Left lung (tissue), 10 donors: ENCODE results near the gene REPS1. TPM values are rescaled to one million over a fixed set of nuclear protein-coding genes. Genes with fewer than 3 reads are reported as not detected.

ENCODE experiments used
- ATAC-seq: fragments of 200-7000 bp; cut with Tn5 transposase; one replicate; pipeline ENCODE4 v1.9.1; 2020; ENCODE audit warnings: moderate library complexity
- DNase-seq, 4 donors: peaks; one replicate each; pipeline ENCODE4 v3.0.0-alpha.2; 2013 to 2020
- H3K27ac ChIP-seq, 2 donors: fragments of 200-600 bp; sonication (generic) in 1 of 2; one replicate each; pipeline versions ENCODE4 v1.5.0 to v1.8.0; 2020 to 2021
- H3K27me3 ChIP-seq, 2 donors: fragments of 200-600 bp; sonication (generic) in 1 of 2; one replicate each; pipeline versions ENCODE4 v1.5.0 to v1.8.0; 2020 to 2021
- H3K36me3 ChIP-seq, 2 donors: fragments of 200-600 bp; sonication (generic) in 1 of 2; one replicate each; pipeline versions ENCODE4 v1.5.0 to v1.8.0; 2020 to 2021
- H3K4me1 ChIP-seq, 2 donors: fragments of 200-600 bp; one replicate each; pipeline ENCODE4 v1.8.0; 2021
- H3K4me3 ChIP-seq, 2 donors: fragments of 200-600 bp; sonication (generic) in 1 of 2; one replicate each; pipeline versions ENCODE4 v1.5.0 to v1.8.0; 2020 to 2021; ENCODE audit warnings: mild to moderate bottlenecking in 1 of 2
- H3K9me3 ChIP-seq, 2 donors: fragments of 200-600 bp; sonication (generic) in 1 of 2; one replicate each; pipeline versions ENCODE4 v1.5.0 to v1.8.0; 2020 to 2021
- intact Hi-C, 2 donors: fragments of 100-400 bp; cut with DNase I; formaldehyde crosslinking; loops; one replicate each; pipeline versions ENCODE4 v1.11.2 to v1.14.2; 2022
- polyA plus RNA-seq, 6 donors: library from polyadenylated mRNA; unstranded; fragments of 120-200 nt; gene quantifications; one replicate each; pipeline ENCODE4 v1.2.1, GENCODE V29; 2013; ENCODE audit not compliant: insufficient read length in 6 of 6
- total RNA-seq, 2 donors: library from RNA; stranded (reverse); fragmentation: NEBNext Ultra II Directional; extraction: Animal tissue kit (Norgen Biotek cat#: 25700); gene quantifications; one replicate each; pipeline ENCODE4 v1.2.1, GENCODE V29; 2021
- TF ChIP-seq, protein P1 (sequence below), 2 donors: fragments of 200-600 bp; sonication (generic) in 1 of 2; IDR thresholded peaks; one replicate each; pipeline versions ENCODE4 v1.5.0 to v1.8.0; 2021; ENCODE audit warnings: antibody characterized with exemption in 2 of 2
- donor health status: DM: no; HTN: yes; CAD: no.
- donor health status: DM: no; HTN: no; CAD: no.

REPS1 gene
- total and polyA plus RNA-seq, 8 donors: 29.3 to 83.9 (median 63.6) TPM

- no peaks in the 10 kb centered on the region for H3K36me3 ChIP-seq
- no peak for ATAC-seq
- TF ChIP-seq, protein P1, sequence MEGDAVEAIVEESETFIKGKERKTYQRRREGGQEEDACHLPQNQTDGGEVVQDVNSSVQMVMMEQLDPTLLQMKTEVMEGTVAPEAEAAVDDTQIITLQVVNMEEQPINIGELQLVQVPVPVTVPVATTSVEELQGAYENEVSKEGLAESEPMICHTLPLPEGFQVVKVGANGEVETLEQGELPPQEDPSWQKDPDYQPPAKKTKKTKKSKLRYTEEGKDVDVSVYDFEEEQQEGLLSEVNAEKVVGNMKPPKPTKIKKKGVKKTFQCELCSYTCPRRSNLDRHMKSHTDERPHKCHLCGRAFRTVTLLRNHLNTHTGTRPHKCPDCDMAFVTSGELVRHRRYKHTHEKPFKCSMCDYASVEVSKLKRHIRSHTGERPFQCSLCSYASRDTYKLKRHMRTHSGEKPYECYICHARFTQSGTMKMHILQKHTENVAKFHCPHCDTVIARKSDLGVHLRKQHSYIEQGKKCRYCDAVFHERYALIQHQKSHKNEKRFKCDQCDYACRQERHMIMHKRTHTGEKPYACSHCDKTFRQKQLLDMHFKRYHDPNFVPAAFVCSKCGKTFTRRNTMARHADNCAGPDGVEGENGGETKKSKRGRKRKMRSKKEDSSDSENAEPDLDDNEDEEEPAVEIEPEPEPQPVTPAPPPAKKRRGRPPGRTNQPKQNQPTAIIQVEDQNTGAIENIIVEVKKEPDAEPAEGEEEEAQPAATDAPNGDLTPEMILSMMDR (IDR thresholded peaks at IDR 0.05): no peak
- no peak for DNase-seq
- no peak overlapping the region for H3K27ac ChIP-seq
- peaks cover 13 to 60% of the 10 kb centered on the region in 2 donors for H3K4me1 ChIP-seq
- H3K4me3 ChIP-seq: no peak overlapping the region
- no peaks in the 10 kb centered on the region for H3K9me3 ChIP-seq
- H3K27me3 ChIP-seq: no peaks in the 10 kb centered on the region
- intact Hi-C loops: no loop called here
Measured at GRCh38 chr6:138977242-138977641, 10.8 kb downstream of the REPS1 start.

GRCh38 chr6:138975815-138976214 lies 12.2 kb downstream of the REPS1 start:
- ATAC-seq (no peak), DNase-seq (no peak)
- Histone ChIP-seq H3K9me3 (no peaks in the 10 kb centered on the region), H3K27ac (no peak overlapping the region), H3K4me3 (no peak overlapping the region), H3K36me3 (no peaks in the 10 kb centered on the region), H3K4me1 (peaks cover 23 to 60% of the 10 kb centered on the region in 2 donors), H3K27me3 (no peaks in the 10 kb centered on the region)
- TF ChIP-seq, protein P1 (IDR thresholded peaks at IDR 0.05): no peak
- intact Hi-C loops: no loop called here

DNA sequence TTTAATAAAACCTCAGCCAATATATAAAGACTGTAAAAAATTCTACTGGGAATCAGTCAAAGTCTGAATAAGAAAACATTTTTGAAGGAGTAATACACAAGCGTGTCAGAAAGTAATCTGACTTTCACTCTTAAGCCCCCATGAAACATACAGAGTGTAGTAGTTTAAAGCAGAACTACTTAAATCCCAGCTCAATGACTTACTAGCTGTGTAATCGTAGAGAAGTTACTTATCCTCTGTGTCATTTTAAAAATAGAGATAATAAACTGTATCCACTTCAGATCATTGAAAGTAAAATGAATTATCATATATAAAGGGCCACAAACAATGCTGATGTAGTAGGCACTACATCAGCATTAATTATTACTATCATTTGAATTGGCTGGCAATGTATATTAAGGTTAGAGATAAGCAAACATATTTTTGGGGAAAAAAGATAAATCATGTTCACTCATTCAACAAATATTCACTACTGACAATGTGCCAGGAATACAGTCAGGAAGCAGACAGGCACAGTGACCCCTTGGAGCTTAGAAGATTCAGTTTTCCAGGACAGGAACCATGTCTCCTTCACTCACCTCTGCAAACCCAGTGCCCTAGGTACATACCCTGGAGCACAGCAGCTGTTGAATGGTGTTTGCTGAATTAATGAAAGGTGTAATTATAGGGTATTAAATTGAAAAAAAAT lies 14.4 kb downstream of the REPS1 start:
- intact Hi-C loops: no loop called here

DNA sequence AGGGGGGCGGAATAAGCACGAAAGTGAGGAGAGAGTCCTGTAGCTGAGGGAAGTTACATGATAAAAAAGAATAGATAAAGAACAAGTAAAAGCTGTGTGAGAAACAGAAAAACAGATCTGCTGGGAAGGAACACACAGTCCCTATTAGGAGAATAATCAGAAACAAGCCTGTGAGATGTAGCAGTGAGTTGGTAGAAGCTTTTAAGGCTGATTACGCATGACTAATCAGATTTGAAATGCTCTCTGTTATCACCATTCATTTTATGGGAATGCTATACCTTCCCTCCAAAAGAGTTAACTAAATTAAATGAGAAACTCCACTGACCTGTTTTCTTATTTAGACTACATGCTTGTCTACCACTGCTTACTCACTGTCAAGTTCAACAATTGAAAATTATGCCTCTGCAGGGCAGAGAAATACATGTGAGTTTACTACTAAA lies 15.8 kb downstream of the REPS1 start:
- Histone ChIP-seq H3K27ac (no peak overlapping the region), H3K27me3 (no peaks in the 10 kb centered on the region), H3K36me3 (no peaks in the 10 kb centered on the region), H3K4me3 (no peak overlapping the region), H3K4me1 (peaks cover 28 to 63% of the 10 kb centered on the region in 2 donors), H3K9me3 (no peaks in the 10 kb centered on the region)
- intact Hi-C loops: no loop called here
- no peak for ATAC-seq
- DNase-seq: no peak
- TF ChIP-seq, protein P1 (IDR thresholded peaks at IDR 0.05): no peak

More for the DNA sequence above, 14.4 kb downstream of the REPS1 start:
- peaks cover 28 to 72% of the 10 kb centered on the region in 2 donors for H3K4me1 ChIP-seq
- ATAC-seq (no peak), DNase-seq (no peak)
- no peaks in the 10 kb centered on the region for H3K27me3 ChIP-seq
- no peaks in the 10 kb centered on the region for H3K36me3 ChIP-seq
- peak overlapping the region in 1 of 2 donors; percentile 15 for H3K27ac ChIP-seq
- no peak overlapping the region for H3K4me3 ChIP-seq
- TF ChIP-seq, protein P1 (IDR thresholded peaks at IDR 0.05): no peak
- H3K9me3 ChIP-seq: no peaks in the 10 kb centered on the region

- peaks cover 28 to 62% of the 10 kb centered on the region in 2 donors for H3K4me1 ChIP-seq
- no peaks in the 10 kb centered on the region for H3K9me3 ChIP-seq
- TF ChIP-seq, protein P1 (IDR thresholded peaks at IDR 0.05): no peak
- intact Hi-C loops: no loop called here
- H3K4me3 ChIP-seq: no peak overlapping the region
- ATAC-seq: peak; percentile 10
- peak overlapping the region in 1 of 2 donors; percentile 82 for H3K27ac ChIP-seq
- no peaks in the 10 kb centered on the region for H3K27me3 ChIP-seq
- H3K36me3 ChIP-seq: no peaks in the 10 kb centered on the region
- DNase-seq: no peak
Measured at GRCh38 chr6:138971601-138972000, 16.5 kb downstream of the REPS1 start.
